Neuronal stem cell (in vitro differentiated cells): Measurements from ENCODE around the gene METTL24.
"Not testable (repeated sequence)": the region's sequence is repeated elsewhere in the genome, so short reads cannot be mapped to it uniquely, and the experiment has no call there.

Experiments used
- DNase-seq: peaks from one replicate; pipeline ENCODE4 v3.0.0-alpha.2; 2013; ENCODE audit warnings: low spot score
- H2AFZ ChIP-seq: one replicate; pipeline ENCODE4 v1.6.1; 2013; ENCODE audit warnings: mild to moderate bottlenecking, low read length, inconsistent platforms
- H2AK5ac ChIP-seq: 2 replicates; pipeline ENCODE4 v1.6.1; 2013; ENCODE audit warnings: low read depth, mild to moderate bottlenecking, inconsistent platforms, low read length, moderate library complexity, mixed read lengths
- H2BK120ac ChIP-seq: 2 replicates; pipeline ENCODE4 v1.6.1; 2013; ENCODE audit warnings: low read depth, mild to moderate bottlenecking, inconsistent platforms, low read length, moderate library complexity, mixed read lengths
- H2BK12ac ChIP-seq: one replicate; pipeline ENCODE4 v1.6.1; 2013; ENCODE audit warnings: low read length, inconsistent platforms
- H2BK15ac ChIP-seq: 2 replicates; pipeline ENCODE4 v1.6.1; 2013; ENCODE audit warnings: mild to moderate bottlenecking, low read length, inconsistent platforms, mixed read lengths
- H2BK5ac ChIP-seq: one replicate; pipeline ENCODE4 v1.6.1; 2013; ENCODE audit warnings: inconsistent platforms, mild to moderate bottlenecking, low read length, moderate library complexity
- H3K14ac ChIP-seq: one replicate; pipeline ENCODE4 v1.6.1; 2013; ENCODE audit warnings: low read length, inconsistent platforms
- H3K18ac ChIP-seq: 2 replicates; pipeline ENCODE4 v1.6.1; 2013; ENCODE audit warnings: low read length, inconsistent platforms
- H3K23ac ChIP-seq: 2 replicates; pipeline ENCODE4 v1.6.1; 2013; ENCODE audit warnings: low read depth, mild to moderate bottlenecking, mixed read lengths, low read length, inconsistent platforms; ENCODE audit not compliant: poor library complexity
- H3K27ac ChIP-seq: replicated peaks from 3 replicates; pipeline ENCODE4 v1.5.1; 2013; ENCODE audit warnings: low read length, inconsistent platforms
- H3K27me3 ChIP-seq, 3 experiments: 2 replicates each; pipeline ENCODE4 v1.6.1; 2013; ENCODE audit warnings: low read length in 3 of 3, mild to moderate bottlenecking in 2 of 3, inconsistent platforms in 1 of 3, low read depth in 1 of 3, mixed read lengths in 1 of 3, moderate library complexity in 1 of 3; ENCODE audit not compliant: control insufficient read depth in 3 of 3, insufficient read depth in 3 of 3
- H3K36me3 ChIP-seq, 2 donors: replicated peaks in 1 of 2; 2 replicates each; pipeline ENCODE4 v1.6.1; 2013; ENCODE audit warnings: low read length in 2 of 2; ENCODE audit not compliant: control insufficient read depth in 2 of 2, insufficient read depth in 2 of 2
- H3K4ac ChIP-seq: 2 replicates; pipeline ENCODE4 v1.6.1; 2013; ENCODE audit warnings: inconsistent platforms, mild to moderate bottlenecking, low read length, moderate library complexity
- H3K4me1 ChIP-seq, 2 donors: 1 replicate in 1 of 2; 2 replicates in 1 of 2; pipeline ENCODE4 v1.6.1; 2013; ENCODE audit warnings: low read length in 2 of 2, low read depth in 1 of 2; ENCODE audit not compliant: control insufficient read depth in 2 of 2, insufficient read depth in 1 of 2
- H3K4me2 ChIP-seq: one replicate; pipeline ENCODE4 v1.6.1; 2013; ENCODE audit warnings: mild to moderate bottlenecking, low read length, inconsistent platforms; ENCODE audit not compliant: insufficient read depth, poor library complexity, severe bottlenecking
- H3K4me3 ChIP-seq, 2 donors: 2 replicates each; pipeline ENCODE4 v1.5.1; 2013; ENCODE audit warnings: low read length in 2 of 2, mild to moderate bottlenecking in 2 of 2, inconsistent platforms in 1 of 2, moderate library complexity in 1 of 2
- H3K79me1 ChIP-seq: one replicate; pipeline ENCODE4 v1.6.1; 2013; ENCODE audit warnings: low read depth, mild to moderate bottlenecking, inconsistent platforms, low read length, moderate library complexity
- H3K9ac ChIP-seq: one replicate; pipeline ENCODE4 v1.6.1; 2013; ENCODE audit warnings: mild to moderate bottlenecking, low read depth, low read length, inconsistent platforms; ENCODE audit not compliant: poor library complexity
- H3K9me3 ChIP-seq, 2 donors: replicated peaks in 1 of 2; 2 replicates each; pipeline versions ENCODE3 to v1.6.1; 2013; ENCODE audit warnings: low read length in 2 of 2, mild to moderate bottlenecking in 2 of 2, inconsistent platforms in 1 of 2, low read depth in 1 of 2, mixed read lengths in 1 of 2, moderate library complexity in 1 of 2; ENCODE audit not compliant: control insufficient read depth in 2 of 2, insufficient read depth in 1 of 2
- H4K8ac ChIP-seq: one replicate; pipeline ENCODE4 v1.6.1; 2013; ENCODE audit warnings: low read depth, mild to moderate bottlenecking, inconsistent platforms, low read length, moderate library complexity
- H4K91ac ChIP-seq: one replicate; pipeline ENCODE4 v1.6.1; 2013; ENCODE audit warnings: low read length, low read depth, mild to moderate bottlenecking, inconsistent platforms; ENCODE audit not compliant: poor library complexity
- WGBS, 2 donors: extraction: QIAGEN DNeasy Blood & Tissue Kit; methylation state at CpG; one replicate each; pipeline ENCODE4 v1.1.7; 2013; ENCODE audit warnings: missing lambda C conversion rate in 2 of 2, mixed read lengths in 1 of 2; ENCODE audit not compliant: insufficient read length in 2 of 2, insufficient replicate concordance in 1 of 2; ENCODE audit errors: extremely low coverage in 2 of 2; 5-methylcytosine and 5-hydroxymethylcytosine counted together

Gene METTL24

GRCh38 chr6:110282412-110282811, 75.7 kb downstream of the METTL24 start:
- Histone ChIP-seq H2BK12ac (no peak overlapping the region), H3K23ac (no peak overlapping the region), H2BK15ac (no peak overlapping the region), H4K8ac (no peak overlapping the region), H3K4me2 (no peak overlapping the region), H3K14ac (no peak overlapping the region), H3K9me3 (peaks cover 5% of the 10 kb centered on the region in 2 donors), H2AFZ (no peak overlapping the region), H3K4me3 (no peak overlapping the region), H3K27me3 (no peaks in the 10 kb centered on the region), H3K27ac (no peak overlapping the region), H3K79me1 (no peaks in the 10 kb centered on the region), H2AK5ac (no peak overlapping the region), H2BK5ac (no peak overlapping the region), H3K4me1 (peaks cover 6 to 11% of the 10 kb centered on the region in 2 donors), H3K9ac (no peak overlapping the region), H3K36me3 (no peaks in the 10 kb centered on the region), H2BK120ac (no peak overlapping the region), H3K18ac (no peak overlapping the region), H4K91ac (no peak overlapping the region), H3K4ac (no peak overlapping the region)
- DNase-seq = no peak
- WGBS, 2 donors = no CpG with 5 or more reads among the region's 1 CpG

DNA sequence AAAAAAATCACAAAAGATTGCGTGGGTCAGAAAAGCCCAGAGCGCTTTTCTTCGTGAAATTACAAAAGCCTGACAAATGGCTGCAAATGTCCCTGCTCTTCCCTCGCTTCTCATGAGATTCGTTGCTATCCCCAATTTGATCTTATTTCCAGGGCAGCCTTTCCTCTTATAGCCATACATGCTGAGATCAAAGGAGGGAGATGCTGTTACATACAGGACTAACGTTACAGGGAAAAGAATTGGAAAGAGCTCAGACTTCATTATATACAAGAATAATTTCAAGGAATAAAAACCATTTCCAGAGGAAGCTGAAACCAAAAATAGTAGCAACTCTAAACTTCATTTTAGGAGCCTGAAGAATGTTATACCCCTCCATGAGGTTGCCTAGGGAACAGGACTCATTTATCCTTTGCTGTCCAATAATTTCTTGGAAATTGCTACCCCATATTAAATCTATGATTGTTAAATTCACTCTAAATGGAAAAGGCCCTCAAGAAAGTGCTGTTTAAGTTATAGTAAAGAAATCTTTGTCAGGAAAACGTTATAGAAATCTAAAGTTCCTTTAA, 81.0 kb downstream of the METTL24 start:
- Histone ChIP-seq H2AFZ (no peak overlapping the region), H3K9ac (no peak overlapping the region), H3K4me2 (no peak overlapping the region), H3K79me1 (no peaks in the 10 kb centered on the region), H3K36me3 (peaks cover 0 to 2% of the 10 kb centered on the region in 2 donors), H2BK120ac (no peak overlapping the region), H2BK5ac (no peak overlapping the region), H3K18ac (no peak overlapping the region), H3K4me1 (peaks cover 0 to 4% of the 10 kb centered on the region in 2 donors), H3K23ac (no peak overlapping the region), H2AK5ac (no peak overlapping the region), H2BK12ac (no peak overlapping the region), H3K4me3 (no peak overlapping the region), H4K91ac (no peak overlapping the region), H3K27ac (no peak overlapping the region), H3K27me3 (peaks cover 0 to 3% (median 0%) of the 10 kb centered on the region in 3 experiments), H4K8ac (no peak overlapping the region), H3K9me3 (peaks cover 5% of the 10 kb centered on the region in 2 donors), H3K14ac (no peak overlapping the region), H2BK15ac (no peak overlapping the region), H3K4ac (no peak overlapping the region)
- DNase-seq = no peak
- WGBS, 2 donors = no CpG with 5 or more reads among the region's 7 CpGs

DNA sequence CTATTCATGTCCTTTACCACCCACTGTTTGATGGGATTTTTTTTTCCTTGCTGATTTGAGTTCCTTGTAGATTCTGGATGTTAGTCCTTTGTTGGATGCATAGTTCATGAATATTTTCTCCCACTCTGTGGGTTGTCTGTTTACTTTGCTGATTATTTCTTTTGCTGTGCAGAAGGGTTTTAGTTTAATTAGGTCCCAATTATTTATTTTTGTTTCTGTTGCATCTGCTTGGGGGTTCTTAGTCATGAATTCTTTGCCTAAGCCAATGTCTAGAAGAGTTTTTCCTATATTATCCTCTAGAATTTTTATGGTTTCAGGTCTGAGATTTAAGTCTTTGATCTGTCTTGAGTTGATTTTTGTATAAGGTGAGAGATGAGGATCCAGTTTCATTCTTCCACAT, 85.4 kb downstream of the METTL24 start:
- H2BK120ac ChIP-seq, H3K79me1 ChIP-seq, H3K9me3 ChIP-seq, DNase-seq, H3K14ac ChIP-seq, H3K27me3 ChIP-seq, H3K23ac ChIP-seq, H2BK12ac ChIP-seq, H3K4ac ChIP-seq, H2BK5ac ChIP-seq, H4K91ac ChIP-seq, H2BK15ac ChIP-seq, H4K8ac ChIP-seq, H2AK5ac ChIP-seq, H3K4me2 ChIP-seq, H3K9ac ChIP-seq, H3K18ac ChIP-seq, H2AFZ ChIP-seq, H3K4me3 ChIP-seq, H3K27ac ChIP-seq, H3K36me3 ChIP-seq: not testable (repeated sequence)
- H3K4me1 ChIP-seq = peaks cover 3 to 12% of the 10 kb centered on the region in 2 donors

GRCh38 chr6:110271732-110272022, 86.5 kb downstream of the METTL24 start:
- H3K4me2 ChIP-seq = no peak overlapping the region
- no peak overlapping the region for H3K18ac ChIP-seq
- no CpG with 5 or more reads among the region's 1 CpG for WGBS, 2 donors
- H4K91ac ChIP-seq = no peak overlapping the region
- H3K36me3 ChIP-seq = peaks cover 0 to 2% of the 10 kb centered on the region in 2 donors
- peaks cover 3 to 8% of the 10 kb centered on the region in 2 donors for H3K4me1 ChIP-seq
- H4K8ac ChIP-seq = no peak overlapping the region
- no peak overlapping the region for H2AFZ ChIP-seq
- H2BK120ac ChIP-seq = no peak overlapping the region
- no peak overlapping the region for H3K14ac ChIP-seq
- no peaks in the 10 kb centered on the region for H3K9me3 ChIP-seq
- H3K23ac ChIP-seq = no peak overlapping the region
- H2BK5ac ChIP-seq = no peak overlapping the region
- no peak overlapping the region for H3K9ac ChIP-seq
- no peak overlapping the region for H3K27ac ChIP-seq
- peaks cover 0 to 3% (median 0%) of the 10 kb centered on the region in 3 experiments for H3K27me3 ChIP-seq
- no peak for DNase-seq
- no peak overlapping the region for H2BK12ac ChIP-seq
- H2BK15ac ChIP-seq = no peak overlapping the region
- no peaks in the 10 kb centered on the region for H3K79me1 ChIP-seq
- no peak overlapping the region for H2AK5ac ChIP-seq
- no peak overlapping the region for H3K4ac ChIP-seq
- no peak overlapping the region for H3K4me3 ChIP-seq
